B cell (primary cell): ENCODE measurements around the gene PTPRO.

ENCODE experiments used
- CTCF ChIP-seq: fragments of 200-600 bp; IDR thresholded peaks from one replicate; pipeline ENCODE4 v1.8.0; 2022; ENCODE audit warnings: antibody characterized with exemption, mild to moderate bottlenecking
- EZH2 ChIP-seq: IDR thresholded peaks from 2 replicates; pipeline ENCODE4 v1.6.1; 2012; ENCODE audit warnings: borderline replicate concordance, low read depth, mild to moderate bottlenecking, moderate library complexity, low read length; ENCODE audit not compliant: insufficient read depth, poor library complexity, severe bottlenecking

- TF ChIP-seq CTCF (no peak), EZH2 (no peak)
These were observed 175.5 kb downstream of the PTPRO start for GRCh38 chr12:15497671-15498292.
